ENCODE data around the gene ZNF485. TPM values are rescaled to one million over a fixed set of nuclear protein-coding genes. Genes with fewer than 3 reads are reported as not detected.

The ZNF485 gene
- 4.8 and 5.9 TPM in 2 replicates for total RNA-seq

DNA sequence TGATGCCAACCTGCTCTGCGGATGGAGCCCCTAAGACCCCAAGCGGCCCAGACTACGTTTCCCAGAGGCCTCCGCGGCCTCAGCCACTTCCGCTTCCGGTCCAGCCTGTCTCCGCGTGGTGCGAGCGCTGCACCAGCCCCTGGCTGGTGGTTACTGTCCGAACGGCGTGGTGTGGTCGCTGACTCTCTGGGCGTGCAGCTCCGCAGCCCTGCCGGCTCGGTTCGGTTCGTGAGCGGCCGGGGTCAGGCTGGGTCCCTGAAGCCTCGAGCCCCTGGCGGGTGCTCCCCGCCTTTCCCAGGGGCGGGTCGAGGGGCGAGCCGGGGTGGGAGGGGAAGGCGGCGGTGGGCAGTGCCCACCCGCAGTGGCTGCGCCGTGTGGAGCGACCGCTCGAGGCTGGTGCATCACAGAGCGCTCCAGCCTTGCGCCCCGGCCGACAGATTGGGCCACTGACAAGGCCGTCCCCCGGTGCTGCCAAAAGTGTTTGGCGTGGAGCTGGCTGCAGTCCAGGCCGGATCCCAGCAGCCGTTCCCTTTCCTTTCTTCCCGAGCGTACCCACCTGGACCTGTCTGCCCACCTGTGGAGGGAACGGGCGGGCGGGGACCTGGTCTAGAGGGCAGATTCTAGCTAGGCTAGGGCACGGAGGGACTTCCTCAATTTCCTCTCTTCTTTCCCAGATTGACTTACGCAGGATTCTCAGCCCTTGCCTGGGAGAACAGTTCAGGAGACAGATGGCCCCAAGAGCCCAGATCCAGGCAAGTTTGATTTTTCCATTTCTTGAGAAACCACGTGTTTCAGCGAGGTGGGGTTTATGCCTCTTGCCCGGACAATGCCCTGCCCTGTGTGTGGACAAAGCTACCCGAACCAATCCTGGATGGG is at the start of gene ZNF485:
Gene ZNF485, plus strand, starts transcription at position 116 of the 876 bp plus-strand sequence. Its CDS starts 613 bp downstream, at position 729.

GRCh38 chr10:43574001-43574892 is 32.0 kb upstream of the ZNF485 start, which contains the start of gene ZNF239:
Gene ZNF239, minus strand, starts transcription at chr10:43574616. Its CDS starts 16,537 bp downstream, at chr10:43558079.

GRCh38 chr10:43648398-43649184 is 42.4 kb downstream of the ZNF485 start, which contains the start of gene ZNF32:
Gene ZNF32, minus strand, starts transcription at chr10:43648881. Its CDS starts 2,748 bp downstream, at chr10:43646133.

Other genes with a start within 250 kb of the ZNF485 start
- gene FXYD4, start 234.8 kb upstream of the ZNF485 start, total RNA-seq = not detected in 2 replicates
- 237 and 279 TPM in 2 replicates for gene HNRNPF, start 197.3 kb upstream of the ZNF485 start, total RNA-seq
- gene ZNF487, start 169.3 kb upstream of the ZNF485 start, total RNA-seq = 4.8 and 5.3 TPM in 2 replicates
- 3.7 and 6.3 TPM in 2 replicates for gene ZNF239, start 31.8 kb upstream of the ZNF485 start, total RNA-seq
- gene ZNF32, start 42.4 kb downstream of the ZNF485 start, total RNA-seq = 16.0 and 19.5 TPM in 2 replicates

Measured in subcutaneous preadipocyte (primary cell).